Neutrophil (primary cell): Measurements from ENCODE around the gene STAT3.

Experiments
- H3K27ac ChIP-seq: fragments of 200-600 bp; sonication (generic); 2 replicates; pipeline ENCODE4 v1.5.1; 2016; ENCODE audit warnings: mild to moderate bottlenecking, moderate library complexity
- H3K27me3 ChIP-seq: fragments of 200-600 bp; sonication (generic); 2 replicates; pipeline ENCODE4 v1.6.0; 2016; ENCODE audit warnings: mild to moderate bottlenecking
- H3K36me3 ChIP-seq: fragments of 200-600 bp; sonication (generic); 2 replicates; pipeline ENCODE4 v1.5.1; 2017
- H3K4me1 ChIP-seq, 2 experiments: fragments of 200-600 bp in 1 of 2; sonication (generic) in 1 of 2; 1 replicate in 1 of 2; 2 replicates in 1 of 2; pipeline versions ENCODE4 v1.5.1 to v1.6.1; 2013 to 2016; ENCODE audit warnings: low read depth in 1 of 2, low read length in 1 of 2, mild to moderate bottlenecking in 1 of 2, moderate library complexity in 1 of 2; ENCODE audit not compliant: control insufficient read depth in 1 of 2, insufficient read depth in 1 of 2
- H3K4me3 ChIP-seq, 2 experiments: fragments of 200-600 bp in 1 of 2; sonication (generic) in 1 of 2; 1 replicate in 1 of 2; 2 replicates in 1 of 2; pipeline ENCODE4 v1.5.1; 2013 to 2016; ENCODE audit warnings: low read depth in 1 of 2, low read length in 1 of 2, mild to moderate bottlenecking in 1 of 2, moderate library complexity in 1 of 2
- H3K9me3 ChIP-seq: fragments of 200-600 bp; sonication (generic); 2 replicates; pipeline ENCODE4 v1.5.1; 2016
- CTCF ChIP-seq: fragments of 200-600 bp; sonication (generic); IDR thresholded peaks from 2 replicates; pipeline ENCODE4 v1.5.1; 2016; ENCODE audit warnings: antibody characterized with exemption

Gene STAT3

GRCh38 chr17:42277342-42277712 is 110.9 kb downstream of the STAT3 start:
- H3K36me3 ChIP-seq, result no peaks in the 10 kb centered on the region
- peaks cover 27 to 39% of the 10 kb centered on the region in 2 experiments for H3K4me1 ChIP-seq
- no peaks in the 10 kb centered on the region for H3K27me3 ChIP-seq
- no peaks in the 10 kb centered on the region for H3K9me3 ChIP-seq
- H3K27ac ChIP-seq, result peak overlapping the region; percentile 90
- no peak for TF ChIP-seq CTCF
- H3K4me3 ChIP-seq, result peak overlapping the region; percentile 89 to 97

DNA sequence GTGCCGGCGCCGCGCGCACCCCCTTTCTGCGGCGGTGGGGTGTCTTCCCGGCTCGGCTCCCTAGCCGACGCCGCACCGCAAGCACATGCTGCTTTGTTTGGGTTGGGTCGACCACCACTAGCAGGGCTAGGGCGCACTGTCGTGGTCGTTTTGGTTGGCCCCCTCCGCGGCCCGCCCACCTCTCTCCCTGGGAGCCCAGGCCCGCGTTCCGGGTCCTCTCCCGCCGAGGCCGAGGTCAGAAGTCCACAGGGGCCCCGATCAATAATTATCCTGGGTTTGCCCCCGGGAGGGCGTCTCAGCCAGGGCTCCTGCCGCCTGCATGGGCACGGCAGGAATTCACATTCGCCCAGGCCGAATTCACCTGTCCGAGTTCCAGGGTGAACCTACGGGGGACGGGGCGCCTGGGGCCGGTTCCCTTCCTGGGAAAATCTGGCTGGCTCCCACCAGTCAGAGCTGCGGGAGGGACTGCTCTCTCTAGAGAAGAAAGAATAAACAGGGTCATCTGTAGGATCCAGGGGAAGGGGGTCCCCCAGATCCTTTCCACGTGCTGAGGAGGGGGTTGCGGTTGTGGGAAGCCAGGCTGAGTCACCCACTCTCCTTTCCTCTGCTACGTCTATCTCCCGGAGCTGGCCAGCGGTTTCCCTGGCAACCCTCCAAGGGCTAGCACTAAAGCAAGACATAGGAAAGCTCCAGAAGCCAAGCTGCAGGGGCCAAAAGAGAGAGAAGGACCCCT is 111.5 kb downstream of the STAT3 start:
- H3K27me3 ChIP-seq, result no peaks in the 10 kb centered on the region
- H3K4me1 ChIP-seq, result peaks cover 32 to 44% of the 10 kb centered on the region in 2 experiments
- no peak for TF ChIP-seq CTCF
- no peaks in the 10 kb centered on the region for H3K36me3 ChIP-seq
- peak overlapping the region; percentile 89 to 97 for H3K4me3 ChIP-seq
- peak overlapping the region; percentile 90 for H3K27ac ChIP-seq
- H3K9me3 ChIP-seq, result no peaks in the 10 kb centered on the region

GRCh38 chr17:42276359-42276608 is 112.0 kb downstream of the STAT3 start, which contains the start of gene STAT5B:
Gene STAT5B (minus strand): TSS chr17:42276391. CDS start chr17:42232127, 44,264 bp downstream.
- TF ChIP-seq CTCF, result no peak
- Histone ChIP-seq H3K4me1 (peaks cover 37 to 49% of the 10 kb centered on the region in 2 experiments), H3K9me3 (no peaks in the 10 kb centered on the region), H3K27me3 (no peaks in the 10 kb centered on the region), H3K36me3 (no peaks in the 10 kb centered on the region), H3K27ac (peak within 1 kb of the TSS; percentile 90), H3K4me3 (peak within 1 kb of the TSS; percentile 89 to 97)

DNA sequence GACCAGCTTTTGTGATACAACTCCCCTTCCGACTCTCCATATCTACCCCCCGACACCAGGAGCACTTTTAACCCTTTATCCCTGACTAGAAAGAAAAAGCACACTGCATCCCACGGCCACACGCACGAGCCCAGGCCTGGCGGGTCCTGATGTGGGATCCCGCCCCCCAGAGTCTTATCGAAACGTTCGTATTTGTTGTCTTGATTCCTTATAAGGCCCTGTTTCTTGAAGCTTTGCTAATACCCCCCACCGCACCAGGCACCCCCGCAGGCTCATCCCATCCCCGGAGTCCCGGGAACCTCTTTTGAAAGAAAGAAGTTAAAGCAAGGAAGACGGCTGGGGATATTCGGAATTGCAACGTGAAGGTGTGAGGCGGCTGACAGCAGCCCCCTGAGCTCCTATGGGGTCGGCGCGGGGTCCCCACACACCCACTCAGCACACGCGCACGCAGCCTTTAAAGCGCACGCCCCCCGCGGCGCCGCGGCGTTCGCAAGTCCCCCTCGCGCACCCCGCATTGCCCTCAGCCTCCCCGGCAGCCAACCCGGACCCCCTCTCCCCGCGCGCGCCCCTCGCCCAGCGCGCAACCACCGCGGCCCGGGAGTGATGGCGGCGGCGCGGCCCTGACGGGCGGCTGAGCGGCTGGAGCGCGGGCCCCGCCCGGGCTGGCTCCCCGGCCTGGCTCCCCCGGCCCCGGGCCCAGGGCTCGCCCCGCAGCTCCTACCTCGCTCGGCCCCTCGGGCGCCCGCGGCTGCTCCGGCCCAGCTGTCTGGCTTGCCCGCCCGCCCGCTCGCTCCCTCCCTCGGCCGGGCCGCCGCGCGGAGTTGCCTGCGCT is 112.5 kb downstream of the STAT3 start:
- H3K4me1 ChIP-seq, result peaks cover 43 to 54% of the 10 kb centered on the region in 2 experiments
- no peaks in the 10 kb centered on the region for H3K27me3 ChIP-seq
- no peaks in the 10 kb centered on the region for H3K36me3 ChIP-seq
- peak overlapping the region; percentile 90 for H3K27ac ChIP-seq
- no peaks in the 10 kb centered on the region for H3K9me3 ChIP-seq
- TF ChIP-seq CTCF, result no peak
- peak overlapping the region; percentile 84 to 97 for H3K4me3 ChIP-seq

- Histone ChIP-seq H3K27me3 (no peaks in the 10 kb centered on the region), H3K27ac (peak overlapping the region; percentile 90), H3K36me3 (no peaks in the 10 kb centered on the region), H3K4me3 (peak overlapping the region; percentile 84 to 97), H3K9me3 (no peaks in the 10 kb centered on the region), H3K4me1 (peaks cover 50 to 58% of the 10 kb centered on the region in 2 experiments)
- TF ChIP-seq CTCF, result no peak
Observed at GRCh38 chr17:42274812-42275526, 113.3 kb downstream of the STAT3 start.
